GM18519 (cell line): ENCODE results near the gene FAM180B.
A peak's percentile ranks its signal among the peaks of the same experiment; 100 is the strongest.

Experiments
- ATAC-seq: cut with Tn5 transposase; IDR thresholded peaks from one replicate; pipeline ENCODE4 v1.9.1; 2021; ENCODE audit warnings: mild to moderate bottlenecking, moderate library complexity; ENCODE audit not compliant: unreplicated experiment, low FRiP score

FAM180B gene

GRCh38 chr11:47566149-47566698 is 20.3 kb upstream of the FAM180B start:
- ATAC-seq, result no peak

- ATAC-seq, result no peak
These were observed 16.8 kb upstream of the FAM180B start for GRCh38 chr11:47569646-47570045.

DNA sequence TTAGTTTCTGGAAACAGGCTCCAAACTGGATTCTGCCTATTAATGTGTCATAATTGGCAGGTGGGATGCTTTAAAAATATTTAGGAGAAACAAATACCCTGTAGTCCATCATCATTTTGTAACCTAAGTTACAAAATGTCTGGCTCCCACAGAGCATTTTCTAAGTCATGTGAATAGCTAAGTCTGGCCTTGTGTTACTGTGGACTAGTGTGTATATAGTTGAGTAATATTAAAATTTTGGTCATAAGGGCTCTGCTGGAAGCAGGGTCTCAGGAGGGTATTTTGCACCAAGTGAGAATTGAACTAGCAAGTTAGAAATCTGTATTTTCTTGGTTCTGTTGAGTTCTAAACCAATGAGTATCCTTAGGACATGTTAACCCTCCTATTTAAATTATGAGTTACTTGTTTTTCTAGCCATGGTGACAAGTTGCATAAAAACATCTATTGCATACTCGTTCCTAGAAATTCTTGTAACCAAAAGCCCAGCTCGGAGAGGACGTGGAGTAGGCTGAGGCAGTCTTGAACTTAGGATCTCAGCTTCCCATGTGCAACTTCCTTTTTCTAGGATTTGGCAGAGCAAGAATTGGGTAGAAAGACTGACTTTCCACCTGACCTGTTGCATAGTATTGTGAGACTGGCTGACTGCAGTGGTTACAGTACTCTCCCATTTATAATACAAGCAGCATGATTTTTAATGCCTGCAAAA is 15.7 kb upstream of the FAM180B start:
- no peak for ATAC-seq

- ATAC-seq, result no peak
These were observed 15.1 kb upstream of the FAM180B start for GRCh38 chr11:47571357-47571729.

DNA sequence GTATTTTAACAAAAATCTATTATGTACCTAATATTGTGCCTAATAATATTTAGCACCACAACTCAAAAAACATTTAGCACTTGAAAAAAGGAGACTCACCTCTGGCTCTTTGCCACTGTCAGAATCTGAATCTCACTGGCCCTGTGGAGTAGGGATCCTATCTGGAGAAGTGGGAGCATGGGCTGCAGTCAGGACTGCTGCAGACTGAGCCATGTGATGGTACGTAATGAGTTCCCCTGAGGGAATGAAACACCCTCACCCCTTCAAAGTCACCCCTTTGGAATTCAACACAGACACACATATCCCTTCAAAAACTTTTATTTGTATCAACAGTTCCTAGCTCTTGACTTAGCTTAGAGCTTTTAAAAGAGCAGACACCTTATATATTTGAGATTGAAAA is 14.6 kb upstream of the FAM180B start:
- ATAC-seq, result no peak

DNA sequence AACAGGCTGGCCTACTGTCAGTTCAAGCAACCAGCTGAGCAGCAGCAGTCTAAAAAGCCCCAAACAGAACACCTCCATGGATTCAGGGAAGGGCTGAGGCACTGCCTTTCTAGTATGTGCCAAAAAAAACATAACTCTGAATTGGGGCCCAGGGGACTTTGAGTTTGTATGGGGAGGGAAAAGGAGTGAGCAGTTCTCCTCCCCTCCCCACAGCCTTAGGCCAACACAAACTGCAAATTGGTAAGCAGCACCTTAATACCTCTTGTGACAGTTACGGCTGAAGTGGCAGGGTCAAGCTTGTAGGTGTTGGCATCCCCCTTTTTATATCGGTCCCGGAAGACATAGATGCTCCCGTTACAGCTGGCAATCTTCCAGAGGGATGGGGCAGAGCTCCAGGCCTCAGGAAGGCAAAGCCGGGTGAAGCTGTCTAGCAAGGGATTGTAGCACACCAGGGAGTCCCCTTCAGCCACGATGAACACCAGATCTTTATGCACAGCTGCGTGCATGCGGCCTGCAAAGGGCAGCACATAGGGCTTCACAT is 13.7 kb upstream of the FAM180B start:
- ATAC-seq, result no peak

GRCh38 chr11:47573321-47573720 is 13.2 kb upstream of the FAM180B start:
- no peak for ATAC-seq

- no peak for ATAC-seq
These were observed 8.9 kb upstream of the FAM180B start for GRCh38 chr11:47577460-47578041.

GRCh38 chr11:47578524-47579494 is 7.7 kb upstream of the FAM180B start, which contains the start of the genes KBTBD4 and NDUFS3:
Gene KBTBD4, minus strand, starts transcription at chr11:47578970. Its CDS starts 19 bp downstream, at chr11:47578951.
Gene NDUFS3, plus strand, starts transcription at chr11:47579074. Its CDS starts 18 bp downstream, at chr11:47579092.
- peak; percentile 88 for ATAC-seq

DNA sequence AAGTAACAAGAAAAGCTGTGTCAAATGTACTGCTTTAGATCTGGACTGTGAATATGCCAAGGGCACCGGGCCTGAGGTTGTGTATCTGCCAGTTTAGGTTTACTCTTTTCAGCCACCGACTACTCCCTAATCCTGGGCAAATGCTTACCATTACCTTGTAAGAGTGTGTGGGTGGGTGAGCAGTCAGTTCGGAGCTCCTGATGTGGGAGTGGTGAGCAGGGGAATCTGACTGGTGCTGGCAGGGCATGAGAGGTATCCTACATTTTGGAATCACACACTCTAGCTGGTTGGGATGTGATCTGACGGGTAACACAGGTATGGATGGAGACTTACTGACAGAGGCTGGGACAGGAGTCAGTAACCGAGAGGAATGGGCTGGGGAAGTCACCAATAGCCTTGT is 2.6 kb upstream of the FAM180B start:
- ATAC-seq, result no peak

DNA sequence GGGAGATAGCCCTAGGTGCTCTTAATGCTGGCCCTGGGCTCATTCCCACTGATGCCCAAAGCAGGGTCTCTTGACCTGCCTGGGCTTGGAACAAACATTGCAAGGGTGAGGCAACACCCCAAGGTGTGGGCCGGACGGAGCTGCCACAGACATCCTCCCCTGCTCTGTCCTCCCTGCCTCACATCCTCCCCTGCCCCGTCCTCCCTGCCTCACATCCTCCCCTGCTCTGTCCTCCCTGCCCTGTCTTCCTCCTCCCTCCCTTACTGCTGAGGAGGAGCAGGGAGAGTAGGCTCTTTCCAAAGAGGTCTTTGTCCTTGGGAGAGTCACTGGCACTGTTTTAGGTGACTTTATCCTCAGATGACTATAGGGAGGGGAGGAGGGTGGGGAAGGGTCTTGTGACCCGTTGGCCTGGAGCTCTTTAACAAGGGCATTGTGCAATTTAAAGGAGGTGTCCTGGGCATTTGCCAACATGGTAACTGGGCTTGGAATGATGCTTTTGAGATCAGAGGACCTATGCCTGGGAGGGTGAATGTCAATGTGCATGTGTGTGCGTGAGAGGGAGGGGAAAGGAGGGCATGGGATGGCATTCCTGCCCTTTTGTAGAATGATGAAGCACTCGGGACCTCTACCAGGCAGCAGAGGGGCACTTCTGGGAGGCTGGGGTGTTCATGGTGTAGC is 700 bp downstream of the FAM180B start:
- ATAC-seq, result no peak

GRCh38 chr11:47587723-47588326 is 1.3 kb downstream of the FAM180B start:
- no peak for ATAC-seq

DNA sequence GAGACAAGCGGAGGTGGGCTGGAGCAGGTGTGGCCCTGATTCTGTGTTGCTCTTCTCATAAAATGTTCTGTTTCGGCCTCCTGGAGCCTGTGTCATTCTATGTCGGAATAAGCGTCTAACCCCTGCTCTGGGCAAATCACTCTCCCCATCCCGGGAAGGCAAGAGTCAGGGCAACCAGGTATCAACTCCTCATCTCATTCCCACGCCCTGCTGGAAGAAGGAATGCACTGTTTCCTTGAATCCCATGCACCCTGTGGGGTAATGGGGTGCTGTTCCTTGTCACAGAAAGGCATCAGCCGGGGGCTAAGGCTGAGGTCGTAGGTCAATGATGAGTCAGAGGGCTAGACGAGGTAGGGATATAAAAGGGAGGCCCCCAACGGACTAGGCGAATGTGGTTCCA is 2.6 kb downstream of the FAM180B start:
- ATAC-seq, result no peak

DNA sequence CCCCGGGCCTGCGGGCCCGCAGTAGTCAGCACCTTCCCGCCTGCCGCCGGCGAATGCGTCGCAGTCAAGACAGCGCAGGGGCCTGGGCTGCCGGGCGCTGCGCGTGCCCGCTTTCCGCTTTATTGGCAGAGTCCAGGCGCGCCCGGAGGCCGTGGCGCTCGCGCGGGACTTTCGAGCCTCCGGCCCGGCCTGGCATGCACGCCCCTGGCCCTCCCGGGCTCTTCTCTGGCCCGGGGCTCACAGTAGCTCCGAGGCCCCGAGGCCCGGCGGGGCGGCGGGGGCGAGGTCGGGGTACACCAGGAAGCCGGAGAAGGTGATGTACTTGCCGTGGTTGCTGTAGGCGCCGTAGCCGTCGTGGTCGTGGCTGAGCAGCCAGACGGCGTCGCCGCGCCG is 3.1 kb downstream of the FAM180B start:
- ATAC-seq, result no peak

- ATAC-seq, result no peak
These were observed 3.7 kb downstream of the FAM180B start for GRCh38 chr11:47589977-47590861.

GRCh38 chr11:47591764-47592163 is 5.3 kb downstream of the FAM180B start:
- no peak for ATAC-seq

DNA sequence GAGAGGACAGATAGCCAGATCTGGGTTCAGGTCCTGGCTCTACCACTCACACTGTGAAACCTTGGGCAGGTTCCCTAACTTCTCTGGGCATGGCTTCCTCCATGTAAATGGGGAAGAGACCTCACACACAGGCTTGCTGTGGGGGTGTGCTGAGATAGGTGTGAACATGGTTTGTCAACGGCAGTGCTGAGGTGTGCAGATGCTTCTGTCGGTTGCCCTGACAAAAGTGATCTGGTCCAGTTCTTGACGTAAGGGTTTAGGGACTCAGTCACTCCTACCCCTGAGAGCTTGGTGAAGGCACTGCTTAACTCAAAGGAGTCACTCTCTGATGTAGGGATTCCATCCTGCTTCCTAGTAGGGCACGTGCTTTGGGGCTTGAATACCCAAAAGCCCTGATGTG is 5.8 kb downstream of the FAM180B start:
- no peak for ATAC-seq

DNA sequence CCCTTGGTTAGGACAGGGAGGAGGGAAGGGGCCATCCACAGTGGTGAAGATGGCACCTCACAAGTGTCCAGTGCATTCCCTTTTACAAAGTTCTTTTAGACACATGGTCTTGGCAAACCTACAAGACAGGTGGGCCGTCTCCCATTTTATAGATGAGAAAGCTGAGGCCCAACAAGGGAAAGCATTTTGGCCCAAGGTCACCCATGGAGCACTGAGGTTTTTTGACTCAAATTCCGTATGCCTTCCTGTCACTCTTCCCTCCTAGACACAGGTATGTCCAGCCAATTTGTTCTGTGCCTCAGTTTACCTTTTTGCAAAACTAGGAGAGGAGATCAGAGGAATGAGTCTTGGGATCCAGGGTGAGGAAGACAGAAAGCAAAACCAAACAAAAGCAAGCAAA is 6.5 kb downstream of the FAM180B start:
- ATAC-seq, result no peak

DNA sequence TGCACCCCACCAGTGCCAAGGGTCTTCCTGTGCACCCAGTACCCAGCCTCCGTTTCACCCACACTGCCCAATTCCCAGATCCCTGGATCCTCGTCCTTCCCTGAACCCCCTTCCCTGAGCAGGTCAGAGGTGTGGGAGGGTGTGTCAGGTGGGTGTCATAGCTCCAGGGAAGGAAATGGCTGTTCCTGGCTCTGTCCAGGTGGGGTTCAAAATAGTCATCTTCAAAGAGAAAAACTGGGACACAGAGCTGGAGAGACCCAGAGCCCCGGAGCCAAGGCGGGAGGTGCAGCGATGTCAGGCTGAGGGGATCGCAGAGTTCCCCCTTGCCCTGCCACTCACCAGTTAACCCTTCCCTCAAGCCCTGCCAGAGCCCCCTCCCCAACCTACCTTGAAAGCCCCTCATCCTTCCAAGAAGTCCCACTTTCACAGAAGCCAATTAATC is 7.0 kb downstream of the FAM180B start:
- no peak for ATAC-seq
